KOPT-K1 (cell line): Measurements from ENCODE around the gene FHL3.

ENCODE experiments used
- H3K27ac ChIP-seq: fragments of 200-600 bp; sonication (generic); 2 replicates; pipeline ENCODE4 v1.5.1; 2016; ENCODE audit warnings: antibody characterized with exemption, mild to moderate bottlenecking, low read depth, low read length; ENCODE audit not compliant: poor library complexity, severe bottlenecking
- H3K36me3 ChIP-seq: fragments of 200-600 bp; sonication (generic); 2 replicates; pipeline ENCODE4 v1.5.1; 2017; ENCODE audit warnings: antibody characterized with exemption, mild to moderate bottlenecking, low read length, moderate library complexity; ENCODE audit not compliant: insufficient read depth
- H3K9me3 ChIP-seq: fragments of 200-600 bp; sonication (generic); 2 replicates; pipeline ENCODE4 v1.5.1; 2017; ENCODE audit warnings: antibody characterized with exemption, low read length, mild to moderate bottlenecking; ENCODE audit not compliant: insufficient read depth, poor library complexity, severe bottlenecking

Gene FHL3

DNA sequence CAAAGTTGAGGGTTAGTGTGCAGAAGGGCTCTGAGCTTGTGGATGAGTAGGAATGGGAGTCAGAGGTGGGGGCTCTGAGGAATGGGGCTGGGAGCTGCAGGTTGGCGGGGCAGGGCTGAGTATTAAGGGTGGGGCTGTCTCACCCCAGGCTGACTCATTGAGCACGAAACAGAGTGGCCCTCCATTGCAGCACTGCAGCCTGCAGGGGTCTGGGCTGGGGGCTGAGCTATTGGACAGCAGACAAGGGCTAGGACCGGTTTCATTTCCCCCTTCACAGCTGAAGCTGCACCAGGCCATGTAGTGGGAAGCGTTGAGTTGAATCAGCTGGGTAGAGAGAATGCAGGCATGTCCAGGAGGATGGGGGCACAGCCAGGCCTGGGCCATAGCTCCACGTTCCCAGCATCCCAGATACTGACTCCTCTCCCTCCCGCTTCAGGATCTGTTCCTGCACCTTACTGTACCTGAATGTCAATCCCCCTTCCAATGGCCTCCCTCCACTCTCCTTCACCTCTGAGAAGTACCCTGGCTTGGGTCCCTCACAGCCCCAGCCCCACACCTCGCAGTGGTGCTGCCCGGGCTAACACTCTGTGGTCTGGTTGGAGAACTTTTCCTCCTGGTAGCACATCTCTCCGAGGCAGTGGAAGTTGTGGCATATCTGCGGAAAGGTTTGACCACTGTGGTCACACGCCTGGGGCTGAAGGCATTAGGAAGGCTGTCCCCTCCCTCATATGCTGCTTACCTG, 54.1 kb downstream of the FHL3 start:
- peaks cover 1% of the 10 kb centered on the region; the same call in 1 of the 2 replicates for H3K36me3 ChIP-seq
- H3K9me3 ChIP-seq, result no peaks in the 10 kb centered on the region
- no peak overlapping the region for H3K27ac ChIP-seq

DNA sequence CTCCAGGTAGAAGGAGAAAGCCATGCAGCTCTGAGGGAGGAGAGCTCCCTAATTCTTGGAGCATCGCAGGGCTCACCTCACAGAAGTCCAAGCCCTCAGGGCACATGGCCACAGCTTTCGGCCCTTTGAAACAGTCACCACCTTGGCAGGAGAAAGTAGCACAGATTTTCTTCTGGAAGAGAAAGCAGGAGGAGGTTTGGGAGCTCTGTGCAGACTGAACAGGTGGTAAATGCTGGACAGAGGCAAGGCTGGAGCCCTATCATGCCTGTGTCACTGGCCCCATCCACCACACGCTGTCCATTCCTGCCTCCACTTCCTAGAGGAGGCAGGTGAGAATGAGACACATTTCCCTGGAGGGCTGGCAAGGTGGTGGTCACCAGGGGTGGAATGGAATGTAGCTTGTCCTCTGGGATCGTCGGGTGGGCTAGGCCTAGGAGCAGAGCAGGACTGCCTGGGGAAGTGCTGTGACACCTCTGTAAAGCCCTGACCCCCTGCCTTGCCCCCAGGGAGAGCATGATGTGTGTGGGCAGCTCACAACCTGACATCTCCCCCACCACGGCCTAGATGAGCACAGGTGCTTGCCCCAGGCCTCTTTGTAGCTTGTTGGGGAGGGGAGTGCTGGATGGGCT, 55.7 kb downstream of the FHL3 start:
- Histone ChIP-seq H3K27ac (no peak overlapping the region), H3K36me3 (no peaks in the 10 kb centered on the region), H3K9me3 (no peaks in the 10 kb centered on the region)

DNA sequence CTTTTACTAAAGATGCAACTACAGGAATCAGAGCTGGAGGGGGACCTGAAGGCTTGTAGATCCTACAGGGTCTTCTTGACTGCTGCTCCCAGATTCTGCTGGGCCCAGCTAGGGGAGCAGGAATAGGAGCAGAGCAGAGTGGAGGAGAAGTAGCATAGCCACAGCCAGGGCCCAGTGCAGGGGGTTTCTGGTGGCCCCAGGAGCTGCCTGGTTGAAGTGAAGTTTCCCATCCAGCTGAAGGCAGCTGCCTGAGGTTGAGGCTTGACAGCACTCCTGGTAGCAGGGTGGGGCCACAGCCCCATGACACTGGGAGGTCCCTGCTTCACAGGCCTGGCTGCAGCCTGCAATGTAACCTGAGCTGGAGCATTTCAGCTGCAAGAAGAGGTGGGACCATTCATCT, 56.5 kb downstream of the FHL3 start:
- Histone ChIP-seq H3K9me3 (no peaks in the 10 kb centered on the region), H3K27ac (no peak overlapping the region), H3K36me3 (no peaks in the 10 kb centered on the region)

GRCh38 chr1:37948166-37948565, 57.1 kb downstream of the FHL3 start:
- H3K36me3 ChIP-seq, result no peaks in the 10 kb centered on the region
- H3K27ac ChIP-seq, result no peak overlapping the region
- H3K9me3 ChIP-seq, result no peaks in the 10 kb centered on the region

DNA sequence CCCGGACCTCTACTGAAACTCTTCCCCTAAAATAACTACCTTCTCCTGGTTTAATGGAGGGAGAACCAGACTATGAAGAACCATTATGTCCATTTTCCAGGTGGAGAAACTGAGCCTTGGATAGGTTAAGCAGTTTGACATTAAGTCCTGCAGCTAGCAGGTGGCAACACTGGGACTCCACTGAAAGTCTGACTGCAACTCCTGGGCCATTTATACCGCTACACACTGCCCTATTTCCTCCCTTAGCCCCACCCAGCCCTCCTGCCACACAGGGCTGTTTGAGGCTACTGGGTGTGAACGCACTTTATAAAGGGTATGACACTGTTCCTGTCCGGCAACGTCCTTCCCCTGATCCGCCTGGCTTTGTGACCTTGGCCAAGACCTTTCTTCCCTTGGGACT, 58.0 kb downstream of the FHL3 start:
- Histone ChIP-seq H3K27ac (no peak overlapping the region), H3K36me3 (no peaks in the 10 kb centered on the region), H3K9me3 (no peaks in the 10 kb centered on the region)
